ENCODE data around the gene LAMC3. TPM values are rescaled to one million over a fixed set of nuclear protein-coding genes. Genes with fewer than 3 reads are reported as not detected.

Gene LAMC3
- total RNA-seq, 2 experiments from 2014 or later = 0.19 to 2.2 TPM

DNA sequence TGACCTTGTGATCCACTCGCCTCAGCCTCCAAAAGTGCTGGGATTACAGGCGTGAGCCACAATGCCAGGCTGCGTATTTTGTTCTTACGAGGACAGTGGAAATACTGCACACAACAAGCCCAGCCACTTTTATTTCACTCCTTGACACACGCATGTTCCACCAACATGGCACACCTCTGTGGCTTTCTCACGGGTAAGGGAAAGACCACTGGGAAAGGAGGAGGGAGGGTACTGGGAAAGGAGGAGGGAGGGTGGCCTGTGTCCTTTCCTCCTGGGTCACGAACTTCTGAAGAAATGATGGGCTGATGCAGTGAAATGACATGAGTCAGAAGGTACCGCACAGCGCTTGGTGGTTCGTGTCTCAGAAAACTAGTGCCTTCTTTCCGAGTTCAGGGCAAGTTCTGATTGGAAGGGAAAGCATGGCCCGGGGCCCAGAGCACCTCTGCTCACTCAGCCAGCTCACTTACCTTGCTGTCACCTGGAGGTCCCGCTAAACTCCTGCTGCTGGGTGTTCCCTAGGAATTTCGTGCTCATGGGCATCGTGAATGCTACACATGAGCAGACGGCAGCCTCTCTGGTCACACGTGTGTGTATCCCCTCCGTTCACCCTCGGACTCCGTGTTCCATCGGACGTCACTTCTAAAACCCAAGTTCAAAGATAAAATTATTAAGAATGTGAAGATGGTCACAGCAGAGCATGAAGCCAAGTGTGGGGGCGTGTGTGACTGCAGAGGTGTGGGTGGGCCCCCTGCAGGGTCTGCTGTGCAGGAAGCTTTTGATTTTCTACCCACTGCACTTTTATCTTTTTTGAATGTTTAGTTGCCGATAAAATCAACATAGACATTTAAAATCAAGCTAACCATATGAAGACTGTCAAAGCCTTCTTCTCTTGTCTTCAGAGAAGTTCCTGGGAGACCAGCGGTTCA lies 42.9 kb downstream of the LAMC3 start:
- H3K4me2 ChIP-seq (ENCODE audit: low read length) = no peak overlapping the region
- no peaks in the 10 kb centered on the region for H3K36me3 ChIP-seq (ENCODE audit: insufficient read depth, low read length)
- no peaks in the 10 kb centered on the region for H4K20me1 ChIP-seq (ENCODE audit: insufficient read depth, low read length)
- no peak for DNase-seq (ENCODE audit: low spot score)
- no peak overlapping the region for H2AFZ ChIP-seq (ENCODE audit: low read length)
- TF ChIP-seq EZH2phosphoT487 (IDR thresholded peaks at IDR 0.05; ENCODE audit: borderline replicate concordance, low read depth, low read length) = no peak
- TF ChIP-seq, protein P1, sequence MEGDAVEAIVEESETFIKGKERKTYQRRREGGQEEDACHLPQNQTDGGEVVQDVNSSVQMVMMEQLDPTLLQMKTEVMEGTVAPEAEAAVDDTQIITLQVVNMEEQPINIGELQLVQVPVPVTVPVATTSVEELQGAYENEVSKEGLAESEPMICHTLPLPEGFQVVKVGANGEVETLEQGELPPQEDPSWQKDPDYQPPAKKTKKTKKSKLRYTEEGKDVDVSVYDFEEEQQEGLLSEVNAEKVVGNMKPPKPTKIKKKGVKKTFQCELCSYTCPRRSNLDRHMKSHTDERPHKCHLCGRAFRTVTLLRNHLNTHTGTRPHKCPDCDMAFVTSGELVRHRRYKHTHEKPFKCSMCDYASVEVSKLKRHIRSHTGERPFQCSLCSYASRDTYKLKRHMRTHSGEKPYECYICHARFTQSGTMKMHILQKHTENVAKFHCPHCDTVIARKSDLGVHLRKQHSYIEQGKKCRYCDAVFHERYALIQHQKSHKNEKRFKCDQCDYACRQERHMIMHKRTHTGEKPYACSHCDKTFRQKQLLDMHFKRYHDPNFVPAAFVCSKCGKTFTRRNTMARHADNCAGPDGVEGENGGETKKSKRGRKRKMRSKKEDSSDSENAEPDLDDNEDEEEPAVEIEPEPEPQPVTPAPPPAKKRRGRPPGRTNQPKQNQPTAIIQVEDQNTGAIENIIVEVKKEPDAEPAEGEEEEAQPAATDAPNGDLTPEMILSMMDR (conservative IDR thresholded peaks at IDR 0.05; ENCODE audit: low read length) = no peak
- no TSS peak for BruUV-seq (replicated peaks)
- no peaks in the 10 kb centered on the region for H3K79me2 ChIP-seq (ENCODE audit: insufficient read depth, low read depth, low read length)
- H3K9me2 ChIP-seq (ENCODE audit: insufficient read depth, low read length) = no peaks in the 10 kb centered on the region
- ChIA-PET POLR2A (no interaction called here), CTCF (ENCODE audit: unreplicated experiment) (no interaction called here)
- no peaks in the 10 kb centered on the region for H3K4me1 ChIP-seq (ENCODE audit: insufficient read depth, low read length, poor library complexity, severe bottlenecking)
- no peak overlapping the region for H3K4me3 ChIP-seq (ENCODE audit: low read depth, low read length, poor library complexity, severe bottlenecking)
- intact Hi-C loops (cut with micrococcal nuclease; ENCODE audit: unreplicated experiment) = no loop called here
- no peak overlapping the region for H3K27ac ChIP-seq (ENCODE audit: low read depth, low read length, poor library complexity, severe bottlenecking)
- H3K9me3 ChIP-seq (ENCODE audit: low read length) = no peaks in the 10 kb centered on the region

GRCh38 chr9:131053896-131054295 lies 44.9 kb downstream of the LAMC3 start:
- BruUV-seq (replicated peaks) = no TSS peak
- Histone ChIP-seq H3K4me3 (ENCODE audit: low read depth, low read length, poor library complexity, severe bottlenecking) (no peak overlapping the region), H3K79me2 (ENCODE audit: insufficient read depth, low read depth, low read length) (no peaks in the 10 kb centered on the region), H3K4me2 (ENCODE audit: low read length) (no peak overlapping the region), H3K9me3 (ENCODE audit: low read length) (no peaks in the 10 kb centered on the region), H3K36me3 (ENCODE audit: insufficient read depth, low read length) (no peaks in the 10 kb centered on the region), H3K4me1 (ENCODE audit: insufficient read depth, low read length, poor library complexity, severe bottlenecking) (no peaks in the 10 kb centered on the region), H2AFZ (ENCODE audit: low read length) (no peak overlapping the region), H4K20me1 (ENCODE audit: insufficient read depth, low read length) (no peaks in the 10 kb centered on the region), H3K27ac (ENCODE audit: low read depth, low read length, poor library complexity, severe bottlenecking) (no peak overlapping the region), H3K9me2 (ENCODE audit: insufficient read depth, low read length) (no peaks in the 10 kb centered on the region)
- DNase-seq (ENCODE audit: low spot score) = no peak
- intact Hi-C loops (cut with micrococcal nuclease; ENCODE audit: unreplicated experiment) = no loop called here
- ChIA-PET CTCF (ENCODE audit: unreplicated experiment) (interaction anchor here (0.6 kb wide), 1 partner anchor 77 kb away, joined by 3 read pairs; no protein-coding TSS in a partner anchor), POLR2A (no interaction called here)
- TF ChIP-seq, protein P1 (conservative IDR thresholded peaks at IDR 0.05; ENCODE audit: low read length) = no peak
- no peak for TF ChIP-seq EZH2phosphoT487 (IDR thresholded peaks at IDR 0.05; ENCODE audit: borderline replicate concordance, low read depth, low read length)
